ENCODE measurements around the gene GDPD3. TPM values are rescaled to one million over a fixed set of nuclear protein-coding genes. Genes with fewer than 3 reads are reported as not detected.

Gene GDPD3
- polyA plus RNA-seq, 3 donors, result 11.3 to 13.6 (median 13.0) TPM

- DNase-seq, result no peak
Measured at GRCh38 chr16:30082545-30083090, 30.7 kb downstream of the GDPD3 start.

GRCh38 chr16:30079480-30079879 lies 33.9 kb downstream of the GDPD3 start:
- DNase-seq, result no peak

GRCh38 chr16:30078744-30079143 lies 34.6 kb downstream of the GDPD3 start:
- no peak for DNase-seq

GRCh38 chr16:30077656-30078055 lies 35.7 kb downstream of the GDPD3 start:
- DNase-seq, result no peak

DNA sequence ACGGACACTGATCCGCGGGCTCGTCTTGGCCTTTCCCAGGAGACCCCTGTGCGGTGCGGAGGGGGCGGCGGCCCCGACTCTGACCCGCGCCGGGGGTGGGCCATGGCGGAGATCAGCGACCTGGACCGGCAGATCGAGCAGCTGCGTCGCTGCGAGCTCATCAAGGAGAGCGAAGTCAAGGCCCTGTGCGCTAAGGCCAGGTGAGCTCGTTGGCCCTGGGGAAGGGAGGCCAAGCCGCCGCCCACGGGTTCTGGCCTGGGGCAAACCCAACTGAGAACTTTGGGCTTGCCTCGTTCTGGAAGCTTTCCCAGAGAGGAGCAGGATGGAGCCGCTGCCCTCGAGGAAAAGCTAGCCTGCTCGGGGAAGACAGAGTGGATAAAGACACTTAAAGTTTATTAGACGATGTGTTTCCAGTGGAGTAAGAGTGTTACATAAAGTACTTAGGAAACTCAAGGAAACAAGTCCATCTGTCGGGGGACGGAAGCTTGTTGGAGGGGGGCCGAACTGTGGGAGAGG lies 37.0 kb downstream of the GDPD3 start:
- DNase-seq, result no peak

DNA sequence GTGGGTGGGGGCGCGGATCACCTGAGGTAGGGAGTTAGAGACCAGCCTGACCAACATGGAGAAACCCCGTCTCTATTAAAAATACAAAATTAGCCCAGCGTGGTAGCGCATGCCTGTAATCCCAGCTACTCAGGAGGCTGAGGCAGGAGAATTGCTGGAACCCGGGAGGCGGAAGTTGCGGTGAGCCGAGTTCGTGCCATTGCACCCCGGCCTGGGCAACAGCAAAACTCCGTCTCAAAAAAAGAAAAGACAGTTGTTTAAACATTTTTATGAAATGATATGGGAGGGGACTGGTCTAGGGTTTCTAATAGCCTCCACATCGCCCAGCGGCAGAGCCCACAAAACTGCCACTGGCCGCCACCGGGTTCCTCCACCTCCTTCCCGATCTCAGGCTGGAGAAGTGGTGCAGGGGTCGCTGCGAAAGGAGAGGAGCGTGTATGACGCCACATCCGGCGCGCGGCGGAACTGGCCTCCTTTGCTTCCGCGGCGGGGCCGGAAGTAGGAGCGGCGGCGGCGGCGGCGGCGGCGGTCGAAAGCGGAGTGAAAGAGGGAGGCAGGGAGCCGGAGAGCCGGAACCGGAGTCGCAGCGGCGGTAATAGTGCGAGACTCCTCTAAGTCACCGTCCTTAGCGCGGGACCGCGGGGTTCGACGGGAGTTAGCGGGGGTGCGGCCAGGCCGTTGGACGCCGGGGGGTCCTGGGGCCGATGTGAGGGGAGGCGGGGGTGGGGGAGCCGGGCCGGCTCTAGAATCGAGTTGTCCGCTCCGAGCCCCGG lies 37.6 kb downstream of the GDPD3 start, which contains the start of gene PPP4C:
Gene PPP4C, plus strand, starts transcription at position 492 of the 773 bp plus-strand sequence. CDS start 384 bp downstream, outside the sequence.
- DNase-seq, result peak; percentile 92

DNA sequence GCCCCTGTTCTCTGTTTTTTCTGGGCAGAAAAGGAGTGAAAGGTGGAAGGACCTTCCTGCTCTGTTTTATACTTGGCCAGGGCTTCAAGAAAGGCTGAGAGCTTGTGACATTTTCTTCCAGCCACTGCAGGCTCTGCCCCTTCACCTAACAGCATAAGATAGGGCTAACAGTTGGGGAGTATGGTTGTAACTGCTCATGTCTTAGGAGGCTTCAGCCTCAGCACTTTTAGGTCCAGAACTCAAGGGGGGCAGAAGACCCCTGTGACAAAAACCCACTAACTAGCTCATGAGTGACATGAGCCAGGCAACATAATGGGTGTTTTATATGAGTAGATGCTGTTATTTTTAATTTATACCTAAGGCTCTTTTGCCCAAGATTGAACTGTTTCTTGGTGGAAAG lies 42.8 kb downstream of the GDPD3 start:
- no peak for DNase-seq

DNA sequence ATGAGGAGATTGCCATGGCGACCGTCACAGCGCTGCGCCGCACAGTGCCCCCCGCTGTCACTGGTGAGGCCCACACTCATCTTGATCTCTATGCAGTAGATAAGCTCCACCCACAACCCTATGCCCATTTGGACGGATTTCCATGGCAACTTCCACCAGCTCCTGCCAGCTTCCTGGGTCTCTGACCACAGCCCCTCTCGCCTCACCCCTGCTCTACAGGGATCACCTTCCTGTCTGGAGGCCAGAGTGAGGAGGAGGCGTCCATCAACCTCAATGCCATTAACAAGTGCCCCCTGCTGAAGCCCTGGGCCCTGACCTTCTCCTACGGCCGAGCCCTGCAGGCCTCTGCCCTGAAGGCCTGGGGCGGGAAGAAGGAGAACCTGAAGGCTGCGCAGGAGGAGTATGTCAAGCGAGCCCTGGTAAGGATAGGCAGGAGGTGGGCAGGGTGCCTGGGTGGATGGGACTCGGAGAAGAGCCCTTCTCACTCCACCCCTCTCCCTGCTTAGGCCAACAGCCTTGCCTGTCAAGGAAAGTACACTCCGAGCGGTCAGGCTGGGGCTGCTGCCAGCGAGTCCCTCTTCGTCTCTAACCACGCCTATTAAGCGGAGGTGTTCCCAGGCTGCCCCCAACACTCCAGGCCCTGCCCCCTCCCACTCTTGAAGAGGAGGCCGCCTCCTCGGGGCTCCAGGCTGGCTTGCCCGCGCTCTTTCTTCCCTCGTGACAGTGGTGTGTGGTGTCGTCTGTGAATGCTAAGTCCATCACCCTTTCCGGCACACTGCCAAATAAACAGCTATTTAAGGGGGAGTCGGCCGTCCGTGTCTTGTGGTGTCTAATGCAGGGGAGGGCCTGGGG lies 43.5 kb downstream of the GDPD3 start:
- no peak for DNase-seq

DNA sequence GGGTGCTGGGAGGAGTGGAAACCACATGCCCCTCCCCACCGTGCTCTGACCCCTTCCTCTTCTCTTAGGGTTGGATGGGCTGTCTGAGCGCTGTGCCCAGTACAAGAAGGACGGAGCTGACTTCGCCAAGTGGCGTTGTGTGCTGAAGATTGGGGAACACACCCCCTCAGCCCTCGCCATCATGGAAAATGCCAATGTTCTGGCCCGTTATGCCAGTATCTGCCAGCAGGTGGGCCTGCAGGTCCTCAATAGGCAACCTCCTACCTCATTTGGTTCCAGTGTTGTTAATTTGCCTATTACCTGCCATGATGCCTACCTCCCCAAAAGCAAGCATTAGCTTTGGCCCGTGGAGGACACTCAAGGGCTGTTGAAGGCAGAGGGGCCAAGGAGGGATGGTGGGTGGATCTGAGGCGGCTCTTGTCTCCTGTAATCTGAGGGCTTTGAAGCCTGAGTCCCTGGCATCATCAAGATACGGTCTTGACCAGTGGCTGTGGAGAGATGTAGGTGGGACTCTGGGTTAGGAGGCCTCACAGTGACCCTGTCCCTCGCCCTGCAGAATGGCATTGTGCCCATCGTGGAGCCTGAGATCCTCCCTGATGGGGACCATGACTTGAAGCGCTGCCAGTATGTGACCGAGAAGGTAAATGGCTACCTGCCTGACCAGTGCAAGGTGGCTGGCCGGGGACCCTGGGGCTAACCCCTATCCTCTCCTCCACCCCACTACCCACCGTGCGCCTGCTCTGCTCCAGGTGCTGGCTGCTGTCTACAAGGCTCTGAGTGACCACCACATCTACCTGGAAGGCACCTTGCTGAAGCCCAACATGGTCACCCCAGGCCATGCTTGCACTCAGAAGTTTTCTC lies 44.4 kb downstream of the GDPD3 start:
- no peak for DNase-seq

DNA sequence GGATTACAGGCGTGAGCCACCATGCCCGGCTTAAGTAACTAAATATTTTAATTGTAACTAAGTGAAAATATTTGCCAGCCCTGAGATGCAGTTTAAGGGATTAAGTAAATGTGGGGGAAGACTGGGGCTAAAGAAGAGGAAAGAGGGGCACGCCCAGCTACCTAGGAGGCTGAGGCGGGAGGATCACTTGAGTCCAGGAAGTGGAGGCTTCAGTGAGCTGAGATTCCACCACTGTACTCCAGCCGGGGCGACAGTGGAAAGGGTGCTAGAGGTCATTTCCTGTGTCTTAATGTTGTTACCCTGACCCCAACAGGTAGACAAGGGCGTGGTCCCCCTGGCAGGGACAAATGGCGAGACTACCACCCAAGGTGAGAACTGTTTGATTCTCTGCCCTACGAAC lies 45.0 kb downstream of the GDPD3 start:
- DNase-seq, result no peak

- no peak for DNase-seq
Measured at GRCh38 chr16:30067584-30067916, 45.8 kb downstream of the GDPD3 start.

DNA sequence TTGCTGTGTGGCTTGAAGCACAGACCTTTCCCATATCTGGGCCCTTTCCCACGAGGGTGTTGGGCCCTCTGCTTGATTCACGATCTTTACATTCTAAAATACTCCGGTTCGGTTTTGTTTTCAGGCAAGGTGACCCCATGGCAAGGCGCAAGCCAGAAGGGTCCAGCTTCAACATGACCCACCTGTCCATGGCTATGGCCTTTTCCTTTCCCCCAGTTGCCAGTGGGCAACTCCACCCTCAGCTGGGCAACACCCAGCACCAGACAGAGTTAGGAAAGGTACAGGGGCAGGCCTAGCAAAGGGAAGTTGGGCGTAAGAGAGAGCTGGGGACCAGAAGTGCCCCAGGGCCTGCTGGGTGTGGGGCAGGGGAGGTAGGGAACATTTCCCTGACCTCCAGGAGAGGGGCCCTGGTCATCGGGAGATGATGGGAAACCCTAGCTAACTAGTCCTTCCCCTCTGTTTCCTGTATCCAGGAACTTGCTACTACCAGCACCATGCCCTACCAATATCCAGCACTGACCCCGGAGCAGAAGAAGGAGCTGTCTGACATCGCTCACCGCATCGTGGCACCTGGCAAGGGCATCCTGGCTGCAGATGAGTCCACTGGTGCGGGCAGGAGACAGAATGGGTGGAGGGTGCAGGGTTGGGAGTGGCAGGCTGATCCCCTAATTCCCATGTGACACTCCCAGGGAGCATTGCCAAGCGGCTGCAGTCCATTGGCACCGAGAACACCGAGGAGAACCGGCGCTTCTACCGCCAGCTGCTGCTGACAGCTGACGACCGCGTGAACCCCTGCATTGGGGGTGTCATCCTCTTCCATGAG lies 46.4 kb downstream of the GDPD3 start:
- no peak for DNase-seq

GRCh38 chr16:30065943-30066760 lies 47.2 kb downstream of the GDPD3 start:
- no peak for DNase-seq

DNA sequence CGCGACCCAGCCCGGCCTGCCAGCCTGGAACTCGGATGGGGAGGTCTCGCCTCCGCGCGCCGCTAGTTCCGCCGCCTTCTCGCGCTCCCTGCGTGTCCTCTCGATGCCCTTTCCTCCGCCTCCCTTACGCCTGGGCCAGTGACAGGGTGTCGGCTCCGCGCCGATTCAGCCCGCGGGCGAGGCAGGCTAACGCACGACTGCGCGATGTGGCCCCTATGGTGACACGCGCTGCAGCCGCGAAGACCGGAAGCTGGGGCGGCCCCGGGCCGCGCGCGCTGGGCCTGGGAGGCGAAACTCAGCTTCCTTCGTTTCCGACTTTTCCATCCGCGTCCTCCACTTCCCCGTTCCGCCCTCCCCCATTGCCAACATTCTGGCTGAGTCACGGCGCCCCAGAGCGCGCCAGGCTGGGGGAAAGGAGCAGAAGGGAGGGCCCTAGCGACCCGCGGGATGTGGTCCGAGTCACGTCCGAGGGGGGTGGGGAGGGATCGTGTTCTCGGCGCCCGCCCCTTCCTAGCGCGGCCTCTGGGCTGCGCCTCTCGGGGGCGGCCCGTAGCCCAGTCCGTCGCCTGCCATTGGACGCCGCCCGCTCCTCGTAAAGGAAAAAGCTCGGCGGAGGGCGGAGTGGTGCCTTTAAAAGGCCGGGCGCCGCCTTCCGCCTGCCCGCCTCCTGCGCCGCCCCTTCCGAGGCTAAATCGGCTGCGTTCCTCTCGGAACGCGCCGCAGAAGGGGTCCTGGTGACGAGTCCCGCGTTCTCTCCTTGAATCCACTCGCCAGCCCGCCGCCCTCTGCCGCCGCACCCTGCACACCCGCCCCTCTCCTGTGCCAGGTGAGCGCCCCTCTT lies 48.0 kb downstream of the GDPD3 start, which contains the start of gene ALDOA:
Gene ALDOA, plus strand, starts transcription at position 659 of the 841 bp plus-strand sequence. CDS start 1,138 bp downstream, outside the sequence.
- DNase-seq, result peak; percentile 97

DNA sequence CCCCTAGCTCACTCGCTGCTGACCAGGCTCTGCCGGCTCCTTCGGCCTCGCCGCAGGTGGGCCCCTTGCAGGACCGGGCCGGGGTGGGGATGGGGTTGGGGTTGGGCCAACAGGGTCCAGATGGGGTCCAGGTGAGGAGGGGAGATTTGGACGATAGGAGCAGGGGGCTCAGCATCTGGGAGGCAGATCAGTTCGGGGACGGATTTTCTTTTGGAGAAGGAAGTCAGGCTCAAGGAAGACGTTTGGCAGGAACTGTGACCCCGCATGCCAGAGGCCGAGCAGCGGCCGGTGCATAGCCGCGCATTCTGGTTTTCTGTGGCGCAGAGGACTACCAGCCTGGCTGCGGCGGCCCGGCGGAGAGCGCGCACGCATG lies 48.6 kb downstream of the GDPD3 start:
- DNase-seq, result no peak

DNA sequence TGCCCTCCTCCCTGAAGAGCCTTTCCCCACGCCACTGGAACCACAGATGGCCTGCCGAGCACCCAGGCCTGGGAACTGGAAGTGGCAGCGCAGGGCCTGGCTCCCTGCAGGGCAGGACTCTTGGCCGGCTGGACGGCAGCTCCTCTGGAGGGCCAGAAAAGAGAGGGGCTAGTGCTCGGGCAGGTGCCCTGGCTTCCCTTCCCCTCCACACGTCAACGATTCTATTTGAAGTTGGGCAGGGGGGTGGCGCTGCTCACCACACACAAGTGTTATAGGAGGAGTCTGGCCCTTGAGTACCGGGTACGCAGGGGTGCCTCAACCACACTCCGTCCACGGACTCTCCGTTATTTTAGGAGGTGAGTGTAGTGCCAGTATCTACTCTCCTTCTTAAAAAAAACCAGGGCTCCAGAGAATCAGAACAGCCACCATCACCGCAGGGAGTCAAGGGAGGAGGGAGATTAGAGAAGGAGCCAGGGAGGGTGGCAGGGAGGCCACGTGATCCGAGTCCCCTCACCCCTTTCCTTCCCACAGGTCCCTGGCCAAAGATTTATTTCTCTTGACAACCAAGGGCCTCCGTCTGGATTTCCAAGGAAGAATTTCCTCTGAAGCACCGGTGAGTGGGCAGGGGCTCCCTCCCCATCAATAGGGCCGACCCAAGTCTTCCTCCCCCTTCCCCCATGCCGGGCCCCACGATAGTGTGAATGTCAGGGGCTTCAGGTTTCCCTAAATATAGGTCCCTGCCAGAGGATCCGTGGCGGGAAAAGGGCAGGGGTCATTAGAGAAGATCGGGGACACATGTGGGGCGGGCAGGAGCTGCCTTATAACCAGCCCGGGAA lies 49.2 kb downstream of the GDPD3 start:
- peak; percentile 82 for DNase-seq

GRCh38 chr16:30063278-30063892 lies 50.0 kb downstream of the GDPD3 start:
- no peak for DNase-seq

Data from renal pelvis (tissue), 4 donors.